ENCODE results near the gene MSMP. TPM values are rescaled to one million over a fixed set of nuclear protein-coding genes. Genes with fewer than 3 reads are reported as not detected.

The MSMP gene
- total and polyA plus RNA-seq, 10 of the 15 experiments (the other 5 are each of a cell fraction or from before 2014, with no cell fraction given), result 0.33 to 2.4 (median 0.86) TPM; not detected in 4

GRCh38 chr9:35714579-35715252, 39.4 kb downstream of the MSMP start:
- TF ChIP-seq SRF (IDR thresholded peaks at IDR 0.05; ENCODE audit: low read depth in 2 of 2, low read length in 2 of 2) (no peak), BMI1 (IDR thresholded peaks at IDR 0.05; ENCODE audit: borderline replicate concordance) (no peak), CREM (IDR thresholded peaks at IDR 0.05; ENCODE audit: low read depth) (no peak), ASH2L (IDR thresholded peaks at IDR 0.05; ENCODE audit: borderline replicate concordance, low read depth) (no peak), ATF3 (IDR thresholded peaks at IDR 0.05; ENCODE audit: borderline replicate concordance, extremely low read depth, low read depth, low read length) (no peak), RCOR1 (conservative IDR thresholded peaks at IDR 0.05; ENCODE audit: low read depth, low read length) (no peak), CHD1 (IDR thresholded peaks at IDR 0.05; ENCODE audit: low read depth, low read length) (no peak), HDAC2 (IDR thresholded peaks at IDR 0.05) (no peak), NR2C2 (IDR thresholded peaks at IDR 0.05; ENCODE audit: borderline replicate concordance, control insufficient read depth, insufficient read length, low read depth) (no peak)
- Histone ChIP-seq H3K9ac (ENCODE audit: control insufficient read depth, insufficient read depth, low read length) (no peak overlapping the region), H3K79me2 (ENCODE audit: control insufficient read depth, insufficient read depth, low read length) (no peaks in the 10 kb centered on the region), H3K27ac (ENCODE audit: control insufficient read depth, insufficient read depth) (no peak overlapping the region), H4K20me1 (ENCODE audit: control insufficient read depth, insufficient read depth) (no peaks in the 10 kb centered on the region), H3K9me3 (replicated peaks; ENCODE audit: control insufficient read depth, insufficient read depth, low read length) (no peaks in the 10 kb centered on the region), H3K4me1 (ENCODE audit: control insufficient read depth, insufficient read depth, low read length) (peaks cover 14% of the 10 kb centered on the region), H3K4me3 (no peak overlapping the region), H3K27me3 (replicated peaks in 1 of 2; ENCODE audit: control insufficient read depth in 2 of 2, insufficient read depth in 2 of 2, low read length in 1 of 2) (no peaks in the 10 kb centered on the region), H3K36me3 (ENCODE audit: control insufficient read depth in 2 of 2, insufficient read depth in 2 of 2, low read length in 1 of 2) (peaks cover 56 to 65% of the 10 kb centered on the region in 2 experiments), H2AFZ (ENCODE audit: control insufficient read depth, low read depth, low read length) (no peak overlapping the region), H3K4me2 (ENCODE audit: control insufficient read depth, insufficient read depth) (no peak overlapping the region)
- intact Hi-C loops (cut with micrococcal nuclease; ENCODE audit: unreplicated experiment) (no loop called here), in situ Hi-C loops (cut with MboI) (no loop called here)
- ChIA-PET CTCF (interaction anchor here (0.8 to 1.6 kb wide), 3 partner anchors 17 to 42 kb away, joined by 3 read pairs; partner anchors contain the start of gene TLN1), SMC1A (ENCODE audit: uncharacterized antibody, unreplicated experiment) (interaction anchor here (2.0 kb wide), 1 partner anchor 13 kb away, joined by 9 read pairs; no protein-coding TSS in a partner anchor), POLR2A (interaction anchor here (0.8 to 1.7 kb wide), 6 partner anchors 8 to 50 kb away, joined by 3 to 6 read pairs (median 3); partner anchors contain the start of gene ARHGEF39), RAD21 (ENCODE audit: unreplicated experiment) (no interaction called here)
- BruUV-seq (replicated peaks), result no TSS peak
- 97% methylated on average over 13 of the region's 13 CpGs for WGBS (ENCODE audit: insufficient coverage, insufficient replicate concordance, low lambda C conversion rate, missing lambda C conversion rate)
- DNase-seq (ENCODE audit: low read depth, low spot score) (no peak), ATAC-seq (no peak), FAIRE-seq (no peak)

Measured in GM12878 (cell line).